ENCODE results near the gene NPPB. TPM values are rescaled to one million over a fixed set of nuclear protein-coding genes. Genes with fewer than 3 reads are reported as not detected.

NPPB gene
- total RNA-seq, 2 donors from 2014 or later = not detected

Other genes with a start within 250 kb of the NPPB start
- 1 to 10 TPM; 1.3 to 4.0 TPM for gene FBXO2, start 204.5 kb downstream of the NPPB start, total RNA-seq
- gene FBXO44, start 204.1 kb downstream of the NPPB start, total RNA-seq = 10 to 100 TPM; 13.8 to 21.7 TPM
- gene FBXO6, start 194.7 kb downstream of the NPPB start, total RNA-seq = 1 to 10 TPM; 2.0 to 6.2 TPM
- gene MAD2L2, start 177.8 kb downstream of the NPPB start, total RNA-seq = 10 to 100 TPM; 63.1 to 63.3 TPM
- under 1 TPM; 0.04 to 0.13 TPM for gene DRAXIN, start 167.2 kb downstream of the NPPB start, total RNA-seq
- 10 to 100 TPM in 1 of 2 donors, 1 to 10 TPM in 1; 7.5 to 14.3 TPM for gene AGTRAP, start 122.8 kb downstream of the NPPB start, total RNA-seq
- gene C1orf167, start 96.8 kb downstream of the NPPB start, total RNA-seq = not detected
- 10 to 100 TPM; 13.3 to 16.2 TPM for gene MTHFR, start 53.0 kb downstream of the NPPB start, total RNA-seq
- 10 to 100 TPM; 11.3 to 18.2 TPM for gene CLCN6, start 52.8 kb downstream of the NPPB start, total RNA-seq
- gene NPPA, start 11.2 kb downstream of the NPPB start, total RNA-seq = not detected
- 10 to 100 TPM; 15.6 to 32.2 TPM for gene KIAA2013, start 67.5 kb upstream of the NPPB start, total RNA-seq
- gene PLOD1, start 75.8 kb upstream of the NPPB start, total RNA-seq = 10 to 100 TPM; 18.1 to 36.1 TPM
- 10 to 100 TPM; 46.5 to 70.1 TPM for gene MFN2, start 121.5 kb upstream of the NPPB start, total RNA-seq
- 100 to 1,000 TPM in 1 of 2 donors, 10 to 100 TPM in 1; 51.1 to 115 TPM for gene MIIP, start 160.6 kb upstream of the NPPB start, total RNA-seq
- 100 to 1,000 TPM in 1 of 2 donors, 10 to 100 TPM in 1; 35.3 to 216 TPM for gene TNFRSF8, start 204.4 kb upstream of the NPPB start, total RNA-seq

Measured in activated T-helper 17 cell treated with anti-CD3 and anti-CD28 coated beads, Interleukin-2, amount 50 U/mL, for 72 hours (primary cell).